ENCODE data around the gene MAP4K3. TPM values are rescaled to one million over a fixed set of nuclear protein-coding genes. Genes with fewer than 3 reads are reported as not detected.

The MAP4K3 gene
- total RNA-seq, 1 donor from 2014 or later: 142 TPM

Other genes starting within 250 kb of the MAP4K3 start
- gene CDKL4, start 193.3 kb downstream of the MAP4K3 start, total RNA-seq (ENCODE audit: insufficient read depth, low replicate concordance): 8.2 TPM
- gene TMEM178A, start 228.6 kb upstream of the MAP4K3 start, total RNA-seq (ENCODE audit: insufficient read depth, low replicate concordance): 3.9 TPM

All from umbilical cord (tissue), 1 donor.